HepG2 (cell line): ENCODE measurements around the gene ACADS. TPM values are rescaled to one million over a fixed set of nuclear protein-coding genes. Genes with fewer than 3 reads are reported as not detected.

ENCODE experiments used
- ATAC-seq: fragments of 200-7000 bp; cut with Tn5 transposase; 3 replicates; pipeline ENCODE4 v1.9.1; 2020; ENCODE audit warnings: mild to moderate bottlenecking, moderate library complexity
- BruUV-seq: library from RNA; stranded (reverse); fragments of 400-500 nt; replicated peaks from 2 replicates; lab custom pipeline; 2021; lab: Mats Ljungman, UMichigan
- CTCF ChIA-PET: fragments of 300-600 bp; formaldehyde crosslinking; extraction: SDS; loops from one replicate; lab custom pipeline; 2021; ENCODE audit warnings: low total read pairs, inconsistent platforms, low intra/inter-chr PET ratio; lab: Yijun Ruan, JAX
- POLR2A ChIA-PET: fragments of 350-600 bp; sonication (Branson Sonifier 250); formaldehyde crosslinking; loops from one replicate; lab custom pipeline; 2020; ENCODE audit warnings: antibody characterized with exemption, inconsistent platforms; lab: Yijun Ruan, JAX
- DNase-seq: peaks from one replicate; pipeline ENCODE4 v3.0.0-alpha.2; 2015; ENCODE audit warnings: low spot score
- FAIRE-seq: peaks from 3 replicates; lab custom pipeline; 2011; peaks lifted over from hg19 to GRCh38; lab: Jason Lieb, UNC
- H2AFZ ChIP-seq: one replicate; pipeline ENCODE4 v1.6.1; 2011; ENCODE audit warnings: low read length, inconsistent platforms
- H3K27ac ChIP-seq: fragments of 300-600 bp; 3 replicates; pipeline ENCODE4 v1.8.0; 2011; ENCODE audit warnings: mixed run types, mild to moderate bottlenecking, mixed read lengths, low read length, inconsistent platforms; ENCODE audit not compliant: insufficient read depth; ENCODE audit errors: extremely low read length
- H3K27me3 ChIP-seq, 2 experiments: fragments of 200-600 bp in 1 of 2; 2 replicates in 1 of 2; 3 replicates in 1 of 2; pipeline versions ENCODE4 v1.6.0 to v1.8.0; 2011; ENCODE audit warnings: low read length in 2 of 2, mild to moderate bottlenecking in 2 of 2, moderate library complexity in 2 of 2, inconsistent platforms in 1 of 2; ENCODE audit not compliant: insufficient read depth in 2 of 2, control insufficient read depth in 1 of 2
- H3K36me3 ChIP-seq, 2 experiments: fragments of 200-600 bp in 1 of 2; replicated peaks in 1 of 2; 2 replicates in 1 of 2; 3 replicates in 1 of 2; pipeline versions ENCODE4 v1.5.1 to v1.8.0; 2011; ENCODE audit warnings: low read length in 2 of 2, inconsistent platforms in 1 of 2; ENCODE audit not compliant: insufficient read depth in 2 of 2, control insufficient read depth in 1 of 2
- H3K4me1 ChIP-seq: 2 replicates; pipeline ENCODE4 v1.5.1; 2012; ENCODE audit warnings: low read length, inconsistent platforms; ENCODE audit not compliant: insufficient read depth
- H3K4me2 ChIP-seq: 2 replicates; pipeline ENCODE4 v1.6.0; 2011; ENCODE audit warnings: low read depth, low read length, inconsistent platforms
- H3K4me3 ChIP-seq, 3 experiments: fragments of 200-600 bp in 1 of 3; sonication (generic), shearing (Covaris generic) in 1 of 3; replicated peaks in 1 of 3; 2 replicates each; pipeline ENCODE4 v1.5.1; 2011 to 2016; ENCODE audit warnings: low read length in 3 of 3, inconsistent platforms in 2 of 3, low read depth in 2 of 3, mild to moderate bottlenecking in 2 of 3, control low read depth in 1 of 3, mixed read lengths in 1 of 3; ENCODE audit not compliant: insufficient read depth in 1 of 3
- H3K79me2 ChIP-seq: one replicate; pipeline ENCODE4 v1.6.1; 2011; ENCODE audit warnings: low read length, inconsistent platforms; ENCODE audit not compliant: insufficient read depth
- H3K9ac ChIP-seq: 2 replicates; pipeline ENCODE4 v1.6.0; 2011; ENCODE audit warnings: mild to moderate bottlenecking, low read depth, low read length, inconsistent platforms; ENCODE audit not compliant: insufficient read depth
- H3K9me3 ChIP-seq: 2 replicates; pipeline ENCODE4 v1.5.1; 2012; ENCODE audit warnings: mild to moderate bottlenecking, low read length
- H4K20me1 ChIP-seq: 2 replicates; pipeline ENCODE4 v1.6.0; 2011; ENCODE audit warnings: inconsistent platforms, mild to moderate bottlenecking, low read length, moderate library complexity; ENCODE audit not compliant: insufficient read depth
- ARNT2 ChIP-seq: sonication (generic); formaldehyde crosslinking; IDR thresholded peaks from 2 replicates; pipeline ENCODE4 v1.8.0; 2022; ENCODE audit warnings: mild to moderate bottlenecking, low read depth, missing genetic modification reagents, moderate library complexity
- CSRNP1 ChIP-seq: sonication (generic); formaldehyde crosslinking; IDR thresholded peaks from 2 replicates; pipeline ENCODE4 v1.8.1; 2023; ENCODE audit warnings: mild to moderate bottlenecking, missing genetic modification reagents
- HOXA9 ChIP-seq: sonication (generic); formaldehyde crosslinking; IDR thresholded peaks from 2 replicates; pipeline ENCODE4 v1.8.1; 2022; ENCODE audit warnings: missing genetic modification reagents, mild to moderate bottlenecking, moderate library complexity, borderline replicate concordance
- IRF2 ChIP-seq: IDR thresholded peaks from 2 replicates; pipeline ENCODE4 v1.6.1; 2018; ENCODE audit warnings: missing genetic modification reagents, missing compliant biosample characterization
- ISX ChIP-seq: sonication (generic); formaldehyde crosslinking; conservative IDR thresholded peaks from 2 replicates; pipeline ENCODE4 v1.5.0; 2020; ENCODE audit warnings: missing genetic modification reagents
- MLLT10 ChIP-seq: sonication (generic); formaldehyde crosslinking; IDR thresholded peaks from 2 replicates; pipeline ENCODE4 v1.4.0; 2020; ENCODE audit warnings: missing genetic modification reagents
- NCOR1 ChIP-seq: fragments of 200-600 bp; sonication (generic); IDR thresholded peaks from 2 replicates; pipeline ENCODE4 v1.7.0; 2017; ENCODE audit warnings: antibody characterized with exemption, low read length, borderline replicate concordance
- PPARG ChIP-seq: conservative IDR thresholded peaks from 2 replicates; pipeline ENCODE4 v1.6.1; 2016; ENCODE audit warnings: missing biosample characterization, missing genetic modification reagents
- PRPF4 ChIP-seq: fragments of 200-400 bp; formaldehyde crosslinking; IDR thresholded peaks from 2 replicates; pipeline ENCODE4 v1.6.1; 2016; ENCODE audit warnings: low read length, low read depth; ENCODE audit not compliant: poor library complexity, severe bottlenecking
- ZBTB33 ChIP-seq: sonication (generic); formaldehyde crosslinking; IDR thresholded peaks from 2 replicates; pipeline ENCODE4 v1.4.0; 2020; ENCODE audit warnings: missing genetic modification reagents
- ZNF292 ChIP-seq: sonication (generic); formaldehyde crosslinking; IDR thresholded peaks from 2 replicates; pipeline ENCODE4 v1.8.1; 2022; ENCODE audit warnings: mild to moderate bottlenecking, low read depth, missing genetic modification reagents, borderline replicate concordance
- ZNF329 ChIP-seq: sonication (generic); formaldehyde crosslinking; IDR thresholded peaks from 2 replicates; pipeline ENCODE4 v1.9.0; 2021; ENCODE audit warnings: low read depth, mild to moderate bottlenecking, missing genetic modification reagents
- ZNF44 ChIP-seq: sonication (generic); formaldehyde crosslinking; IDR thresholded peaks from 2 replicates; pipeline ENCODE4 v1.5.1; 2020; ENCODE audit warnings: mild to moderate bottlenecking, missing genetic modification reagents
- ZNF484 ChIP-seq: sonication (generic); formaldehyde crosslinking; IDR thresholded peaks from 2 replicates; pipeline ENCODE4 v1.5.1; 2020; ENCODE audit warnings: mild to moderate bottlenecking, low read depth, missing genetic modification reagents, borderline replicate concordance
- ZNF501 ChIP-seq: sonication (generic); formaldehyde crosslinking; IDR thresholded peaks from 2 replicates; pipeline ENCODE4 v1.5.1; 2020; ENCODE audit warnings: mild to moderate bottlenecking, moderate library complexity, missing genetic modification reagents
- ZNF615 ChIP-seq: sonication (generic); formaldehyde crosslinking; IDR thresholded peaks from 2 replicates; pipeline ENCODE4 v1.5.0; 2020; ENCODE audit warnings: mild to moderate bottlenecking, missing genetic modification reagents, borderline replicate concordance
- WGBS: methylation state at CpG from one replicate; pipeline ENCODE4 v1.1.6; 2017; ENCODE audit warnings: low lambda C conversion rate; 5-methylcytosine and 5-hydroxymethylcytosine counted together
- in situ Hi-C: cut with HindIII; loops from 2 replicates; pipeline ENCODE4 v1.10.0; 2017; ENCODE audit warnings: low pct_unique_long_range_greater_than_20kb; ENCODE audit not compliant: extremely low pct_ligation_motif_present
- intact Hi-C: fragments of 100-400 bp; cut with micrococcal nuclease; formaldehyde crosslinking; loops from one replicate; pipeline ENCODE4 v1.10.0; 2022; ENCODE audit not compliant: unreplicated experiment
- polyA plus RNA-seq, 8 experiments: library from polyadenylated mRNA; depleted of rRNA in 3 of 8; stranded (reverse) in 7 of 8; unstranded in 1 of 8; fragments of >200 nt; fragmentation: Illumina TruSeq in 4 of 8; extraction: Trizol in 4 of 8; gene quantifications; 2 replicates each; pipeline versions ENCODE4 v1.2.1 to v1.2.3, GENCODE V29; 2011 to 2016; ENCODE audit warnings: low read depth in 4 of 8, missing spikeins in 1 of 8, mixed read lengths in 1 of 8; ENCODE audit not compliant: insufficient read depth in 1 of 8
- total RNA-seq, 5 experiments: library from RNA; depleted of rRNA; stranded (reverse); fragments of >200 nt; fragmentation: Illumina TruSeq; extraction: Trizol; gene quantifications; 2 replicates each; pipeline ENCODE4 v1.2.3, GENCODE V29; 2016; ENCODE audit warnings: low read depth in 1 of 5

Gene ACADS
- total and polyA plus RNA-seq, 2 of the 13 experiments (the other 11 are each of a cell fraction or from before 2014, with no cell fraction given), result 17.4 to 27.7 TPM

- no peak for TF ChIP-seq HOXA9
Observed at GRCh38 chr12:120686151-120686689, 39.4 kb upstream of the ACADS start (continued).

GRCh38 chr12:120686690-120687577, 38.7 kb upstream of the ACADS start, which contains the start of gene MLEC:
Gene MLEC (plus strand): TSS chr12:120687149. CDS start chr12:120687297, 148 bp downstream.
- DNase-seq (peak; percentile 94), FAIRE-seq (no peak), ATAC-seq (peak; percentile 87)
- H4K20me1 ChIP-seq, result peaks cover 23% of the 10 kb centered on the region
- in situ Hi-C loops, result no loop called here
- H3K4me3 ChIP-seq, result peak within 1 kb of the TSS; percentile 83 to 91 (median 86)
- peak within 1 kb of the TSS; percentile 85 for H3K9ac ChIP-seq
- peak within 1 kb of the TSS; percentile 98 for H3K4me2 ChIP-seq
- H3K79me2 ChIP-seq, result peaks cover 48% of the 10 kb centered on the region
- H3K27ac ChIP-seq, result peak within 1 kb of the TSS; percentile 94
- H3K9me3 ChIP-seq, result no peaks in the 10 kb centered on the region
- ChIA-PET POLR2A (interaction anchor here (0.6 to 1.4 kb wide), 8 partner anchors 23 to 294 kb away, joined by 3 to 4 read pairs (median 3); partner anchors contain the start of genes HNF1A, POP5 and UNC119B), CTCF (no interaction called here)
- BruUV-seq, result no TSS peak
- WGBS, result 0% methylated on average over 3 of the region's 84 CpGs
- intact Hi-C loops, result loop anchor here (5.0 kb wide), 2 partner anchors 40 to 1390 kb away; partner anchors contain the start of gene MLXIP
- peak within 1 kb of the TSS; percentile 71 for H2AFZ ChIP-seq
- peaks cover 51% of the 10 kb centered on the region for H3K4me1 ChIP-seq
- no peaks in the 10 kb centered on the region for H3K27me3 ChIP-seq
- no peaks in the 10 kb centered on the region for H3K36me3 ChIP-seq
- TF ChIP-seq PPARG (CRISPR knock-in tag) (no peak), ZBTB33 (CRISPR knock-in tag) (no peak), ZNF44 (peak; percentile 71), MLLT10 (no peak), ZNF501 (CRISPR knock-in tag) (peak; percentile 67; the same call in 1 of the 2 replicates), IRF2 (CRISPR knock-in tag) (peak; percentile 76), CSRNP1 (CRISPR knock-in tag) (peak; percentile 97), ZNF292 (CRISPR knock-in tag) (no peak), ZNF329 (CRISPR knock-in tag) (peak; percentile 60; the same call in 1 of the 2 replicates), ZNF615 (CRISPR knock-in tag) (no peak), NCOR1 (peak; percentile 58; the same call in 1 of the 2 replicates), PRPF4 (no peak), ARNT2 (CRISPR knock-in tag) (peak; percentile 65), ISX (0 out of 2 replicates have a peak, but pooled peaks have one; percentile 38), ZNF484 (CRISPR knock-in tag) (no peak)
